Measurements from ENCODE around the gene ATP5ME. TPM values are rescaled to one million over a fixed set of nuclear protein-coding genes. Genes with fewer than 3 reads are reported as not detected.

ATP5ME gene
- total and polyA plus RNA-seq, 2 of the 13 experiments (the other 11 are each of a cell fraction or from before 2014, with no cell fraction given) = 305 to 753 TPM

- in situ Hi-C loops (cut with HindIII; ENCODE audit: extremely low pct_ligation_motif_present, low pct_unique_long_range_greater_than_20kb) (no loop called here), intact Hi-C loops (cut with micrococcal nuclease; ENCODE audit: unreplicated experiment) (no loop called here)
- ATAC-seq (no peak), FAIRE-seq (no peak), DNase-seq (ENCODE audit: low spot score) (no peak)
- Histone ChIP-seq H2AFZ (ENCODE audit: low read length) (no peak overlapping the region), H3K9ac (ENCODE audit: insufficient read depth, low read depth, low read length) (no peak overlapping the region), H4K20me1 (ENCODE audit: insufficient read depth, low read length) (no peaks in the 10 kb centered on the region), H3K79me2 (ENCODE audit: insufficient read depth, low read length) (no peaks in the 10 kb centered on the region), H3K27ac (ENCODE audit: extremely low read length, insufficient read depth, low read length) (no peak overlapping the region), H3K27me3 (ENCODE audit: control insufficient read depth in 1 of 2, insufficient read depth in 2 of 2, low read length in 2 of 2) (peaks cover 3 to 24% of the 10 kb centered on the region in 2 experiments; a peak in 3 of 5 replicates), H3K4me3 (replicated peaks in 1 of 3; ENCODE audit: insufficient read depth in 1 of 3, low read depth in 2 of 3, low read length in 3 of 3) (no peak overlapping the region), H3K4me2 (ENCODE audit: low read depth, low read length) (no peak overlapping the region), H3K4me1 (ENCODE audit: insufficient read depth, low read length) (peaks cover 62% of the 10 kb centered on the region), H3K36me3 (replicated peaks in 1 of 2; ENCODE audit: control insufficient read depth in 1 of 2, insufficient read depth in 2 of 2, low read length in 2 of 2) (no peaks in the 10 kb centered on the region), H3K9me3 (ENCODE audit: low read length) (no peaks in the 10 kb centered on the region)
- WGBS (ENCODE audit: low lambda C conversion rate) = 6% methylated on average over 3 of the region's 3 CpGs
- no TSS peak for BruUV-seq (replicated peaks)
- CTCF ChIA-PET (ENCODE audit: low intra/inter-chr PET ratio, low total read pairs) = no interaction called here
- POLR2A ChIA-PET = no interaction called here
- TF ChIP-seq ZNF282 (IDR thresholded peaks at IDR 0.05; ENCODE audit: partially characterized antibody) (no peak), ZNF180 (CRISPR knock-in tag; IDR thresholded peaks at IDR 0.05; ENCODE audit: borderline replicate concordance, low read depth) (no peak), NFAT5 (CRISPR knock-in tag; IDR thresholded peaks at IDR 0.05) (no peak), ZNF30 (CRISPR knock-in tag; IDR thresholded peaks at IDR 0.05) (no peak), TGIF2 (CRISPR knock-in tag; IDR thresholded peaks at IDR 0.05) (no peak), MLX (CRISPR knock-in tag; IDR thresholded peaks at IDR 0.05) (no peak), ZNF496 (CRISPR knock-in tag; IDR thresholded peaks at IDR 0.05; ENCODE audit: insufficient replicate concordance) (no peak), ZNF850 (CRISPR knock-in tag; conservative IDR thresholded peaks at IDR 0.05) (no peak), ZNF276 (CRISPR knock-in tag; IDR thresholded peaks at IDR 0.05; ENCODE audit: low read depth) (no peak), LRRFIP1 (CRISPR knock-in tag; conservative IDR thresholded peaks at IDR 0.05) (no peak), ATF1 (CRISPR knock-in tag; IDR thresholded peaks at IDR 0.05) (no peak), ZBTB21 (CRISPR knock-in tag; IDR thresholded peaks at IDR 0.05) (no peak), ZNF331 (CRISPR knock-in tag; IDR thresholded peaks at IDR 0.05) (no peak), ZNF24 (IDR thresholded peaks at IDR 0.05) (no peak), AKAP8 (CRISPR knock-in tag; IDR thresholded peaks at IDR 0.05) (no peak), TBP (CRISPR knock-in tag; IDR thresholded peaks at IDR 0.05) (no peak), ATF7 (IDR thresholded peaks at IDR 0.05) (no peak), ATF7 (CRISPR knock-in tag; IDR thresholded peaks at IDR 0.05) (no peak)
Measured at GRCh38 chr4:661231-661630, 12.8 kb downstream of the ATP5ME start.

Measured in HepG2 (cell line).